NCI-H774 (cell line): ENCODE measurements around the gene SLC41A1.
A peak's percentile ranks its signal among the peaks of the same experiment; 100 is the strongest.

ENCODE experiments used
- DNase-seq: peaks from one replicate; lab custom pipeline; 2025; lab: John Stamatoyannopoulos, UW

The SLC41A1 gene

GRCh38 chr1:205754857-205755256, 58.1 kb downstream of the SLC41A1 start:
- DNase-seq: no peak

- no peak for DNase-seq
Observed at GRCh38 chr1:205751036-205751651, 61.9 kb downstream of the SLC41A1 start.

GRCh38 chr1:205750138-205751035, 62.6 kb downstream of the SLC41A1 start, which contains the start of gene NUCKS1:
TSS of gene NUCKS1 (minus strand) at chr1:205750182. CDS start at chr1:205749973, 209 bp downstream.
- DNase-seq: peak; percentile 98

- DNase-seq: peak; percentile 96
Observed at GRCh38 chr1:205749234-205750137, 63.5 kb downstream of the SLC41A1 start.

GRCh38 chr1:205748403-205749233, 64.4 kb downstream of the SLC41A1 start:
- DNase-seq: no peak

GRCh38 chr1:205746757-205747412, 66.1 kb downstream of the SLC41A1 start:
- no peak for DNase-seq

GRCh38 chr1:205744403-205744802, 68.6 kb downstream of the SLC41A1 start:
- DNase-seq: no peak

- DNase-seq: no peak
Observed at GRCh38 chr1:205743977-205744376, 69.0 kb downstream of the SLC41A1 start.

- no peak for DNase-seq
Observed at GRCh38 chr1:205741681-205742080, 71.3 kb downstream of the SLC41A1 start.

- no peak for DNase-seq
Observed at GRCh38 chr1:205739348-205740160, 73.4 kb downstream of the SLC41A1 start.
